ENCODE results near the gene KIAA1549.
"Not testable (repeated sequence)": the region's sequence is repeated elsewhere in the genome, so short reads cannot be mapped to it uniquely, and the experiment has no call there.

KIAA1549 gene

DNA sequence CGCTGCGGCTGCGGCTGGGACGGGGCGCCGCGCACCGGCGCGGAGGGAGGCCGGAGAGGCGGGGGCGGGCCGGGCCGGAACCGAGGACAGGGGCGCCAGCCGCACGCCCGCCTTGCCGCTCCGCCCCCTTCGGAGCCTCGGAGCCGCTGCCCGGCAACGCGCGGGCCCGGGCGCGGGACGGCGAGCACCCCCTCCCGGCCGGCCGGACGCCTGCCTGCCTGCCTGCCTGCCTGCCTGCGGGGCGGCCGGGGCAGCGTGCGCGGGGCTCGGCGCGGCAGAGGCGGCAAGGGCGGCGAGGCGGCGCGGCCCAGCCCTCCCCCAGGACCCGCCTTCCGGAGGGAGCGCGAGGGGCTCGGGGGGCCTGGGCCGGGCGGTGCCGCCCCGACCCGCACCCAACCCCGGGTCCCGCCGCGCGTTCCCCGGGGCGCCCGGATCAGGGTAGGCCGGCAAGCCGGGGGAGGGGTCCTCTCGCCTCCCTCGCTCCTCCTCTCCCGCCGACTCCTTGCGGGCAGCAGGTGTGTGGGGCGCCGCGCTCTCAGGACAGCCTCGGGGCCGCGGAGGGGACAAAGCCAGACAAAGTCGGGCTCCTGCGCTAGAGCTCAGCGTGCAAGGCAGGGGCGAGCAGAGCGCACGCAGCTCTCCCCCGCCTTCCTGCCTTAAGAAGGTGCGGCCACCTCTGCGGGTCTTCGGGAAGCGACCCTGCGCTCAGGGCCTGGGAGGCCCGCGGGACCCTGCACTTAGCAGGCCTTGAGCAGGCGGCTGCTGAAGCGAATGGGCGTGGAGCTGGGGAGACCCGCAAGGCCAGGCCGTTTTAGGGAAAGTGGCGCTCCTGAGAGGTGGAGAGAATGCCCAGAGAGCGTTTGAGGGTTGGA lies at the start of gene KIAA1549:
KIAA1549 (minus strand) TSS at position 58 of the 872 bp plus-strand sequence. CDS start 120 bp downstream, outside the sequence.
- DNase-seq, result peak; percentile 65

DNA sequence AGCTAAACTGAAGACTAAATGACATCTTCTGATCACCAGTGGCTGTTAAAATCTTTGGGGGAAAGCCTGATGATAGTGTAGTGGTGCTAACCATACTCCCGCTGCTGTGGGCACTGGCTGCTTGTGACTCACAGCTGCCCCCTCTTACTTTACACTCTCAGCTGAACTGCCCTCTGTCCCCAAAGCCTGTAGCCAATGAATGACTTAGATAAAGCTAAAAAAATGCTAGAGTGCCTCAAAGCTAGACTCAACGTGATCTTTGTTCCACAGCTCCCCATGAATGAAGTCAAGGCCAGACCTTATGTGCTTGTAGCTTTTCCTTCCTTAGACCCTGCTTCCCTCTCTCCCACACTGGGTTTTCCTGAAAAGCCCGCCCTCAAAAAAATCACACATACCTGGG lies 48.2 kb upstream of the KIAA1549 start:
- no peak for DNase-seq

DNA sequence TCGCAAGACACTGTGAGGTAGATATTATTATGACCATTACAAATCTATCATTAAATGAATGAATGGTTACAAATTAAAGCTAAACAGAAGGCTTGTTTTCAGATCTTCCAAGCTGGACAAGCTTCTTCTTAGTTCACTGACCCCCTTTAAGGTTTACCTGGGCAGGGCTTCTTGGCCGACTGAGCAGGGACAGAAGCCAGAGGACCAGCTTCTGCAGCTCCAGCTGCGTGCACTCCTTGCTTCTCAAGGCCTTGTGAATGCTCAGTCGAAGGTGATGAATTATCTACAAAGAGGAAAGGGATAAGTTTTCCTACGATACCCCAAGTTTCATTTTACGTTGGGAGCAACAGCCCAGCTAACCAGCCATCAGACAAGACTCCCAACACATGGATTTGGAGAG lies 45.4 kb upstream of the KIAA1549 start:
- no peak for DNase-seq

DNA sequence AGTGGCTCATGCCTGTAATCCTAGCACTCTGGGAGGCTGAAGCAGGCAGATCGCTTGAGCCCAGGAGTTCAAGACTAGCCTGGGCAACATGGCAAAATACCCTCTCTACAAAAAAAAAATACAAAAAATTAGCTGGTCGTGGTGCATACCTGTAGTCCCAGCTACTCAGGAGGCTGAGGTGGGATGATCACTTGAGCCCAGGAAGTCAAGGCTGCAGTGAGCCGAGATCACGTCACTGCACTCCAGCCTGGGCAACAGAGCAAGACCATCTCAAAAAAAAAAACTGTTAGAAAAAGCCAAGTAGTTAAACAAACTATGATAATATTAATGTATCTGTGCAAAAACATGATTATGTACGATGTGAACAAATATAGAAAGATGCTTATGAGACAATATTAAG lies 44.7 kb upstream of the KIAA1549 start:
- not testable (repeated sequence) for DNase-seq

GRCh38 chr7:139023076-139023475 lies 41.9 kb upstream of the KIAA1549 start:
- DNase-seq, result no peak

- no peak for DNase-seq
Observed at GRCh38 chr7:139022286-139022685, 41.1 kb upstream of the KIAA1549 start.

GRCh38 chr7:139018910-139019309 lies 37.7 kb upstream of the KIAA1549 start:
- no peak for DNase-seq

DNA sequence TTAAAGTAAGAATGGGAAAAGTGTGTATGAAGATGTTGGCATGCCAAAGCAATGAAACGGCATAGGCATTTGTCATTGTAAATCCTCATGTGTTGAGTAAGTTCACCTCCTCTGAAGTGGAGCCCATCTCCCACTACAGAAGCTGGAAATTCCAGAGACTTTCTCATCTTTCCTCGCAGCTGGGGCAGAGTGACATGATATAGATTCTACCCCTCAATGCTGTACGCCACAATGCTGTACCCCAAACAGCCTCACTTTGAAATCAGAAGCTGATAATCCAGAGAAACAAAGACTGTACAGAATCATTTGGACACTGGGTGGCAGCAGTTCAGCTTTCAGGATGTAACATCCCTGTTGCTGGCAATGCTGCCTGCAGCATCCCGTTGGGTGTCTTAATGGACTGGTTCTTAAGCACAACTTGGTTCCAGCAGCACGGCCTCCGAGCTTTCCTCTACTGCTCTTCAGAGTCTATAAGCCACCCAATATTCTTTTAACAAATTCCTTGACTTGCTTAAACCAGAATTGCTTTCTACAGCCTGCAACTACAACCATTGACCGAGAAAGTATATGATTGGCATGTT lies 35.8 kb upstream of the KIAA1549 start:
- DNase-seq, result peak; percentile 56

- no peak for DNase-seq
Observed at GRCh38 chr7:139011373-139011772, 30.2 kb upstream of the KIAA1549 start.

DNA sequence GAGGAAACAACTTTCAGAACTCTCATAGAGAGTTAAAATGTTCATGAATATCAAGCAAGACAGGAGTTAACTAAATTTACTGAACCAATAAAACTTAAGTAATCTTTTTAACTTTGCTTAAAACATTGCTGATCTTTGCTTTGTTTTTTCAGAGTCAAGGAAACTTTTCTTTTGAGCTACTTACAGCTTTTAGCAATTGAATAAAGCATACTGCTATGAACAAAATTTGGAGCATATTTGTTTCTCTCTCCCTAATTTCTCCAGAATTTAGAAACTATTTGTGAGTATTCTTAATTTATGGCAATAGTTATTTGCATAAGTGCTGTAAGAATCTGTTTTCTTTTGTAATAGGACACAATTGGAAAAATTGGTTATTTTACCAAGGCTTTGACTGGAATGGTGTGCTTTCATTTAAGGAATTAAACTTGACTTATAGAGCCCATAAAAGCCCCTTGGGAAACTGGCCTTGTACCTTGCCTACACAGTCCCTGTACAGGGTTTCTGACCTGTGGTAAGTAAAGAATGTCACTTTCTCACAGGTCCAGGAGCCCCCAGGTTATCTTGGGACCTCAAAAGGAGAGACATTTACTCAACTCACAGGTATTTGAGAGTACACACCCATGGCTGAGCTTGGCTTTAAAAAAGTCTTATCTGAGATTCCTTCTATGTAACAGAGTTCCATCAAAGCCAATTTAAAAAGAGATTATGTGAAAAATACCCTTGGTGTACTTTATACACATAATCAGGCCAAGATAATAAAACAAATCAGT lies 23.3 kb upstream of the KIAA1549 start:
- DNase-seq, result no peak

DNA sequence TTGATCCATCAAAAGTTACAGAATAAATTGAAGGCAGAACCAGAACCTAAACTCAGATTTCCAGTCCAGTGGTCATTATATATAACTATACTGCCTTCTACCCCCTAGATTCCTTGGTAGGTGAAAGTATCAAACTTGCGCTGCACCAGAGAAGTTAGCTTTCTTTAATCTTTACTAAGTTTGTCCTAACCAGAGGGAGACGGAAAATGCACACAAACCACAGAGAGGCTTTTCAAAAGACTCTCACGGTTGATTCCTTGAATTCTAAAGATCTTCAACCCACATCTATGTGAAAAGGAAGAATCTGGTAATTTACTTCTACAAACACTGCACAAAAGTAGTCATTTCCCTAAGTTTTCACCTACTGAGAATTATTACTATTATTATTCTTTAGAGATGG lies 18.2 kb upstream of the KIAA1549 start:
- DNase-seq, result no peak

GRCh38 chr7:138992052-138992531 lies 10.9 kb upstream of the KIAA1549 start:
- DNase-seq, result peak; percentile 35

GRCh38 chr7:138987686-138988085 lies 6.5 kb upstream of the KIAA1549 start:
- no peak for DNase-seq

- DNase-seq, result no peak
Observed at GRCh38 chr7:138982204-138982623, 1.0 kb upstream of the KIAA1549 start.

DNA sequence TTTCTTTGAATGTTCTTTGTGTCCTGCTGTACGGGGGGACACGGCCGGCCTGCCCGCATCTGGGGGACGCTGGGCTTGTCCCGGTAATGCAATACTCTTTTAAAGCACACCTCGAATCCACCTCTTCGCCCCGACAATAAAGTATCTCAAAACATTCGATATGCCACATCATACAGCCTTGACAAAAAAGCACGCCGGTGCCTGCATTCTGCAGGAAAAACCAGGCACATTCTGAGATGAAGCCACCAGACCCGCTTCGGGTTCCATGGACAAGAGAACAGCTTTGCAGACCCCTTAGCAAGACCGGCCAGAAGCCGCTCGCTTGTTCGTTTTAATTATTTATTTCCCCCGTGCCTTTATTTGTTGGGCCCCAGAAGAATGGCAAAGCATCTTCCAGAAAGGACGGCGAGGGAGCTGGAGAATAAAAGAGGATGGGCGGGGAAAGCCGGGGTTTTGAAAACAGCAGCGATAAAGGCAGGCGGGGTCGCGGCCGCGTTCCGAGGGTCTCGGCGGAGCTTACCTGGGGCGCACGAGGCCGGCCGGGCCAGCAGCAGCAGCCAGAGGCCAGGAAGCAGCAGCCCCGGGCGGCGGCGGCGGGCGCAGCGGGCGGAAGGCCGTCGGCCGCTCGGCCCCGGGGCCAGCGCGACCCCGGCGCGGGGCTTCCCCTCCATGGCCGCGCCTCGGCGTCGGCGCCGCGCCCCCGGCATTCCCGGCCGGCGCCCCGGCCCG lies 462 bp downstream of the KIAA1549 start:
- DNase-seq, result no peak

GRCh38 chr7:138979988-138980562 lies 1.1 kb downstream of the KIAA1549 start:
- no peak for DNase-seq

- no peak for DNase-seq
Observed at GRCh38 chr7:138979226-138979979, 1.8 kb downstream of the KIAA1549 start.

DNA sequence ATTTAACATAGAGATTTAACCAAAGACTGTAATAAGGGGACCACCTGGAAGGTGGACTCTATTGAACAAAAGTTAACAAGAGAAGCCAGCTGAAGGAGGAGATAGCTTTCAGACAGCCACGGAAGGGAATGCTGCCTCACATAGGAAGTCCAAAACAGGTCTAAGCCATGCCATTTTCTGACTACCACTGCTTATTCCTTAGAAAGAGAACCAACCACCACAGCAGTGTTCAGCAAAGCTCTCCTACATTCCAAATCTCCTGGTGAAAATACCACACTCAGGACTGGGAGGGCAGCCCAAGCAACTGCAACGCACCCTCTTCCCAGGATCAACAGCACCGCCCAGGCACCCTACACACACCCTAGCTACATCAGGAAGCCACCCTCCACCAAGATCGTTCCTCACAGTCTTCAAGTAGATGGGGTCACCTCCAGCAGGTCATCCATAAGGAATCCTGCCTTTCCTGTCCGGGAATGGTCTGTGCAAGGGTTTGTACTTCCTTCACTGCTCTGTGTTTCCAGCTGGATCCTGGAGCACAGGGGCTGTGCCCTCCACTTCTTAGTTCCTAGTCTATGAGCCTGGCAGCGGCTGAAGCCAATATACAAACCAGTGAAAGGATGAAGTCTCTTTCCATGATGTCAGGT lies 2.5 kb downstream of the KIAA1549 start:
- no peak for DNase-seq

DNA sequence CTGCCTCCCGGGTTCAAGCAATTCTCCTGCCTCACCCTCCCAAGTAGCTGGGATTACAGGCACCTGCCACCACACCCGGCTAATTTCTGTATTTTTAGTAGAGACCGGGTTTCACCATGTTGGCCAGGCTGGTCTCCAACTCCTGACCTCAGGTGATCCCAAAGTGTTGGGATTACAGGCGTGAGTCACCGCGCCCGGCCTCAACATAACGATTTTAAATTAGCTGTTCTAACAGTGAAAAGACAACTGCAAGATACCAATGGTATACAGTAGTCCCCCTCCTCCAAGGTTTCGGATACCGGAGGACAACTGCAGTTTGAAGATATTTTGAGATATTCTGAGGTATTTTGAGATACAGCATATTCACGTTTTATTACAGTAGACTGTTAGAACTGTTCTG lies 5.0 kb downstream of the KIAA1549 start:
- not testable (repeated sequence) for DNase-seq

GRCh38 chr7:138975343-138976104 lies 5.7 kb downstream of the KIAA1549 start:
- DNase-seq, result no peak
